Retinal pigment epithelial cell (primary cell): Measurements from ENCODE around the gene SMIM10L2A.

Experiments used
- DNase-seq: peaks from one replicate; pipeline ENCODE4 v3.0.0-alpha.2; 2010; ENCODE audit warnings: low read depth
- H3K4me3 ChIP-seq: 2 replicates; pipeline ENCODE4 v1.5.1; 2011; ENCODE audit warnings: mild to moderate bottlenecking, low read length, control low read depth, moderate library complexity
- TF ChIP-seq, protein P1 (sequence below): conservative IDR thresholded peaks from 2 replicates; pipeline ENCODE4 v1.5.1; 2011; ENCODE audit warnings: low read depth, low read length, control low read depth, inconsistent platforms

SMIM10L2A gene

DNA sequence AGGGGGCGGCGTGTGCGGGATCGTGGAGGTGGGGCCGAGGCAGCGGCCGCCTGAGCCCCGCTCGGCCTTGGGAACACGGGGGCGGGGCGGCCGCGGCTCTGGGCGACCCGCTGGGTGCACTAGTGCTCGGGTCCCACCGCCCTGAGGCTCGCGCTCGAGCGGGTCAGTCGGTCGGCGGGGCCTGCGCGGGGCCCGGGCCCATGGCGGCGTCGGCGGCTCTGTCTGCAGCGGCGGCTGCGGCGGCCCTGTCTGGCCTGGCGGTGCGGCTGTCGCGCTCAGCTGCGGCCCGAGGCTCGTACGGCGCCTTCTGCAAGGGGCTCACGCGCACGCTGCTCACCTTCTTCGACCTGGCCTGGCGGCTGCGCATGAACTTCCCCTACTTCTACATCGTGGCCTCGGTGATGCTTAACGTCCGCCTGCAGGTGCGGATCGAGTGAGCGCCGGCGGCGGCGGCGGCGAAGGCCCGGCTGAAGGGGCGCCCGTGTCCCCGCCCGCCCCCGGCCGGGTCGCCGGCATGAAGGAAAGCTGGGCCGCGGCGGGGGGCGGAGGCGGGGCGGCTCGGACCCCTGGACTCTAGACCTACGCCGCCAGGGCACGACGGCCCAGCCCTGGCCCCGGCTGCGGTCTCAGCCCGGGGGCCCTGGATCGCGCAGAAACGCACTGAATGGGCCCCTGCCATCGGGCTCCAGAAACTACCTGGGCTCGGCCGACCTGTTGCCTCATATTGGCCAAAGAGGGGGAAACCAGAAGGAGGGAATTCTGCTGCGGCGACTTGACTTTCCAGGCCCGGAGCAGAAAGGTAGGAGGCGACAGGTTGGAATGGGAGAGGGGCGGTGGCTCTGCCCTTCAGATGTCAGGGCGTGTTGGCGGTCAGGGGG is at the start of gene SMIM10L2A:
SMIM10L2A (plus strand) TSS at position 13 of the 878 bp plus-strand sequence; CDS start at position 201, 188 bp downstream.
- no peak for DNase-seq
- TF ChIP-seq, protein P1, sequence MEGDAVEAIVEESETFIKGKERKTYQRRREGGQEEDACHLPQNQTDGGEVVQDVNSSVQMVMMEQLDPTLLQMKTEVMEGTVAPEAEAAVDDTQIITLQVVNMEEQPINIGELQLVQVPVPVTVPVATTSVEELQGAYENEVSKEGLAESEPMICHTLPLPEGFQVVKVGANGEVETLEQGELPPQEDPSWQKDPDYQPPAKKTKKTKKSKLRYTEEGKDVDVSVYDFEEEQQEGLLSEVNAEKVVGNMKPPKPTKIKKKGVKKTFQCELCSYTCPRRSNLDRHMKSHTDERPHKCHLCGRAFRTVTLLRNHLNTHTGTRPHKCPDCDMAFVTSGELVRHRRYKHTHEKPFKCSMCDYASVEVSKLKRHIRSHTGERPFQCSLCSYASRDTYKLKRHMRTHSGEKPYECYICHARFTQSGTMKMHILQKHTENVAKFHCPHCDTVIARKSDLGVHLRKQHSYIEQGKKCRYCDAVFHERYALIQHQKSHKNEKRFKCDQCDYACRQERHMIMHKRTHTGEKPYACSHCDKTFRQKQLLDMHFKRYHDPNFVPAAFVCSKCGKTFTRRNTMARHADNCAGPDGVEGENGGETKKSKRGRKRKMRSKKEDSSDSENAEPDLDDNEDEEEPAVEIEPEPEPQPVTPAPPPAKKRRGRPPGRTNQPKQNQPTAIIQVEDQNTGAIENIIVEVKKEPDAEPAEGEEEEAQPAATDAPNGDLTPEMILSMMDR, result no peak
- H3K4me3 ChIP-seq, result peak within 1 kb of the TSS; percentile 24

DNA sequence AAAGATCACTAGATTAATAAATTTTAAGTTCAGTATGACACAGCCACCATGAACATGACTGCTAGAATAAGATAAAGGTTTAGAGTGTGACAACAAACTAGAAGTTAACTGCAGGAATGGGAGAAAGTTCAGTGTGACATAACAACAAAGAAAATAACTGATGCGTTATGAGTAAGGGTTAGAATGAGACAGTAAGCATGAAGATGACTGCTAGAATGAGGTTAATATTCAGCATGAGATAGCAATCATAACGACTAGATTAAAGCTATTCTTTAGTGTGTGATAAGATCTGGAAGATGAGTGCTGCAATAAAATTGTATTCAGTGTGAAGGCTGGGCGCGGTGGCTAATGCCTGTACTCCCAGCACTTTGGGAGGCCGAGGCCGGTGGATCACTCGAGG is 48.4 kb upstream of the SMIM10L2A start:
- TF ChIP-seq, protein P1, result no peak
- no peak for DNase-seq
- no peak overlapping the region for H3K4me3 ChIP-seq

GRCh38 chrX:135382260-135382659 is 39.5 kb upstream of the SMIM10L2A start:
- no peak for DNase-seq
- H3K4me3 ChIP-seq, result no peak overlapping the region
- TF ChIP-seq, protein P1, result no peak

DNA sequence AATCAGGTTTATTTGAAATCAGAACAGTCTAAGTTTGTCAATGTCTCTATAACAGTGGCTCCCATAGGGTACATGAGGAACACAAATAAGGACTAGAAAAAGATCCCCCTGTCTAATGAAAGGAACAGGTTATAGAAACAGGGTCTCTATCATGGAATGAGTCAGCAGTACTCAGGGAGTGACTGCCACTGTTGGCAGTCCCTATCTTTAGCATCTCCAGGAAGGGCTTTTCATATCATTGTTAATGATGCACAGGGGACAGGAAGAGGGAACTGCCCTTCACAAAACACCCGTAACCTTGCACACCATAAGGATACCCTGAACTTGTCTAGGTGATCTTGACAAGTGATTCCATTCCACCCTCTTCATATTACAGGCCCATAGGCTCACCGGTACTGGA is 38.5 kb upstream of the SMIM10L2A start:
- TF ChIP-seq, protein P1, result no peak
- no peak overlapping the region for H3K4me3 ChIP-seq
- DNase-seq, result no peak

DNA sequence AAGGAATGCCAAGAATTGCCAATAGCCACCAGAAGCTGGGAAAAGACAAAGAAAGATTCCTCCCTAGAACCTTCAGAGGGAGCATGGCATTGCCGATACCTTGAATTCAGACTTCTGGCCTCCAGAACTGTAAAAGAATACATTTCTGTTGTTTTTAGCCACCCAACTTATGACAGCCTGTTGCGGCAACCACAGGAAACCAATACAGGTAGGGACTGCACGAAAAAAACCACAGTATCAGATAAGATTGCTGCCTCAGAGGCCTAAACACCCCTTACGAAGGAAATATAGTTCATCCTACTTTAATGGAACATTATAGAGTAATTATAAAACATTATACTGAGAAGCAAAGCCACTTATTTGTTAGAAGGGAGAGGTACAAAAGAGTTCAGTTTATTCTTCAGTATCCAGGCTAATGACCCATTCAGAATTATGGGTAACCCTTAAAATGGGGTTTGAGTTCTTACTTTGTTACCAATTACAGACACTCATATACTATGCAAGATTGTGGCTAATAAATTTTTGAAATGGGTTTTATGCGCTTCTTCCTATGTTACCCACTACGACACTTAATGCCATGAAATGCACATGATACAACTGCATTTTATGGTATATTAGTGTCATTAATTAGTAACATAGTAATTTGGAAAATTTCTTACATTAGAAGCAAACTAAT is 37.4 kb upstream of the SMIM10L2A start:
- H3K4me3 ChIP-seq, result no peak overlapping the region
- no peak for DNase-seq

DNA sequence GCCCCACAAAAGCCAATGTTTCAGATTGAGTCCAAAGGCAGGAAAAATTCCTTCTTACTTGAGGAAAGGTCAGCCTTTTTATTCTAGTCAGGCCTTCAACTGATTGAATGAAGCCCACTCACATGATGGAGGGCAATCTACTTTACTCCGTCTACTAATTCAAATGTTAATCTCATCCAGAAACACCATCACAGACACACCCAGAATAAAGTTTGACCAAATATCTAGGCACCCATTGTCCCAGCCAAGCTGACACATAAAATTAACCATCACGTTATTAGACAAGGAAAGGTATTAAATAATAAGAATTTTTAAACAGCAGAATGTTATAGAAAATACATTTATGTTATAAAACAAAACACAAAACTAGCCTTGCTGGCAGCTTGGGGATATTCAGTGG is 32.9 kb upstream of the SMIM10L2A start:
- TF ChIP-seq, protein P1, result no peak
- DNase-seq, result no peak
- H3K4me3 ChIP-seq, result no peak overlapping the region

More for the DNA sequence above, 37.4 kb upstream of the SMIM10L2A start:
- TF ChIP-seq, protein P1, result no peak
